ENCODE results near the gene GTF2H2.
"Not testable (repeated sequence)": the region's sequence is repeated elsewhere in the genome, so short reads cannot be mapped to it uniquely, and the experiment has no call there.

GTF2H2 gene

GRCh38 chr5:71011194-71011792 is 56.2 kb downstream of the GTF2H2 start:
- DNase-seq, result no peak

DNA sequence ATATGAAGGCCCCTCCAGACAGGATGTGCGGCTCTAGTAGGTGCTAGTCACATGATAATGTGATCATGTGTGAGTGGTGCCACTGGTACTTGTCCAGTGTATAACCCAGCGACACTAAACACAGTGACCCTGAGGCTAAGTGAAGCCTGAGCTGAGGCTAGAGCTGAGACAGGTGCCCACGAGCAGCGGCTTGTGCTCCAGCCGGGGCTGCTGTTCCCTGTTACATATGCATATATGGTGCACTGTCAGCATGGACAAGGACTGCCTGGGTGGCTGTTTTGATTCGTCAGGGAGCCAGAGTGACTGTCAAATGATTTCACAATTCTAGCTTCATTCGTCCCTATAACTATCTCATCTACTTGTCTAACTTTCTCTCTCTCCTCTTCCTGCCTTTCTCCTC is 60.5 kb downstream of the GTF2H2 start:
- not testable (repeated sequence) for DNase-seq
